B cell (primary cell): Measurements from ENCODE around the gene DNAJC16.

ENCODE experiments used
- CTCF ChIP-seq: fragments of 200-600 bp; IDR thresholded peaks from one replicate; pipeline ENCODE4 v1.8.0; 2022; ENCODE audit warnings: antibody characterized with exemption, mild to moderate bottlenecking
- EZH2 ChIP-seq: IDR thresholded peaks from 2 replicates; pipeline ENCODE4 v1.6.1; 2012; ENCODE audit warnings: borderline replicate concordance, low read depth, mild to moderate bottlenecking, moderate library complexity, low read length; ENCODE audit not compliant: insufficient read depth, poor library complexity, severe bottlenecking

- TF ChIP-seq CTCF (no peak), EZH2 (no peak)
Observed at GRCh38 chr1:15513919-15514318, 12.7 kb upstream of the DNAJC16 start.
